Measurements from ENCODE around the gene HS3ST1.

The HS3ST1 gene

DNA sequence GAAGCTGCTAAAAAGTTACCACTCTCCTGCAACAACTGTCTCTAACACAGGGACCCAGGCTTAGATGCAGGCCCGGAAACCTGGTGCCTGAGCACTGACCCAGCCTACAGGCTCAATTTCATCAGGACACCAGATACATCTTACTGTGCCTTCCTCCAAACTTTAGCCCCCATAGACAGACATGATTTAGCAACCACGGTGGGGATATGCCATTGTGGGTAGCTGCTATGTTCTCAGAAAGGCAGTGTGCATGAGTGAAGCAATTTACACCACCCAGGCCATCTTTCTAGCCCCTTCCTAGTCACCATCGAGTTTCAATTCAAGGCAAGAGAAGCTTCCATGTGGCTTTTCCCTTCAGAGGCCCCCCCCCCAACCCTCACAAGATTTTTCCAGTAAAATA lies 2.7 kb downstream of the HS3ST1 start:
- Mint-ChIP-seq H3K4me3 (no peak overlapping the region), H3K4me1 (ENCODE audit: low read depth) (peaks cover 17% of the 10 kb centered on the region), H3K9me3 (no peaks in the 10 kb centered on the region), H3K27ac (no peak overlapping the region), H3K36me3 (ENCODE audit: low read depth) (no peaks in the 10 kb centered on the region), H3K27me3 (peaks cover 52% of the 10 kb centered on the region)
- DNase-seq: no peak

DNA sequence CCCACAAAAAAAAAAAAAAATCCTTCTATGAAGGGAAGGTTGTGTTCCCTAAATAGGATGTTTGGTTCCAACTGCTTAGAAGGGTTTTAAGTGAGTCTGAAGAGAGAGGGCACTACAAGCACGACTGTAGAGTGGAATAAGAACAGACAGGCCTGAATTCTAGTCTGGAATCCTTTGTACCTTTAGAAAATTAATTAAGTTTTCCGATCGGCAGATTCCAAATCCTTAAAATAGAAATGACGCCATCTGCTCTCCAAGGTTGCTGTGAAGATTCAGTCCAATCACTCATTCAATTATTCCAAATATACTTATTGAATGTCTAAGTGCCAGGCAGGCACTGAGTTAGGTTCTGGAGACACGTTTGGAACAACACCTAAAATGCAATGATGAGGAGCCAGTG lies 3.8 kb downstream of the HS3ST1 start:
- Mint-ChIP-seq H3K4me3 (no peak overlapping the region), H3K27me3 (peaks cover 40% of the 10 kb centered on the region), H3K4me1 (ENCODE audit: low read depth) (peaks cover 17% of the 10 kb centered on the region), H3K27ac (no peak overlapping the region), H3K9me3 (no peaks in the 10 kb centered on the region), H3K36me3 (ENCODE audit: low read depth) (no peaks in the 10 kb centered on the region)
- no peak for DNase-seq

DNA sequence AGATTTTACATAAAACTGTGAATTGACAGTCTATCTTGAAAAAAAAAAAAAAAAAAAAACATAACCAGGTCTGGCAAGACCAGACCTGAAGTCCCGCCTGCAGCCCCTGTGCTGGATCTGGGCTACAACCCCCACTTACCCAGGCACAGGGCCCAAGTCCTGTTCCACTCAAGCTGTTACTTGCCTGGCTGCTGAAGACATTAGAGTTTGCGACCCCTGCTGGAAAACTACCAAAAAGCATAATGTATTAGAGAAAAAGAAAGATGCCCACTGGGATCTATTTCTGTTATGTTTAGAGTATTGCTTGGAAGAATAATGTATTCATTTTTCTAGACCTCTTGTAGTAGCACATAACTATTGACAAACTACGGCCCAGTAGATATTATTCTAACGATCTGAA lies 4.7 kb downstream of the HS3ST1 start:
- no peaks in the 10 kb centered on the region for H3K9me3 Mint-ChIP-seq
- peaks cover 13% of the 10 kb centered on the region for H3K4me1 Mint-ChIP-seq (ENCODE audit: low read depth)
- H3K27me3 Mint-ChIP-seq: peaks cover 32% of the 10 kb centered on the region
- no peaks in the 10 kb centered on the region for H3K36me3 Mint-ChIP-seq (ENCODE audit: low read depth)
- H3K4me3 Mint-ChIP-seq: no peak overlapping the region
- DNase-seq: no peak
- no peak overlapping the region for H3K27ac Mint-ChIP-seq

GRCh38 chr4:11423465-11423864 lies 5.2 kb downstream of the HS3ST1 start:
- Mint-ChIP-seq H3K9me3 (no peaks in the 10 kb centered on the region), H3K27ac (no peak overlapping the region), H3K36me3 (ENCODE audit: low read depth) (no peaks in the 10 kb centered on the region), H3K4me1 (ENCODE audit: low read depth) (peaks cover 12% of the 10 kb centered on the region), H3K27me3 (peaks cover 28% of the 10 kb centered on the region), H3K4me3 (no peak overlapping the region)
- DNase-seq: no peak

- no peak for DNase-seq
- peaks cover 8% of the 10 kb centered on the region for H3K27me3 Mint-ChIP-seq
- no peak overlapping the region for H3K4me3 Mint-ChIP-seq
- no peaks in the 10 kb centered on the region for H3K9me3 Mint-ChIP-seq
- no peaks in the 10 kb centered on the region for H3K4me1 Mint-ChIP-seq (ENCODE audit: low read depth)
- no peaks in the 10 kb centered on the region for H3K36me3 Mint-ChIP-seq (ENCODE audit: low read depth)
- no peak overlapping the region for H3K27ac Mint-ChIP-seq
Observed at GRCh38 chr4:11421116-11421515, 7.6 kb downstream of the HS3ST1 start.

- Mint-ChIP-seq H3K27ac (no peak overlapping the region), H3K36me3 (ENCODE audit: low read depth) (no peaks in the 10 kb centered on the region), H3K9me3 (no peaks in the 10 kb centered on the region), H3K4me1 (ENCODE audit: low read depth) (no peaks in the 10 kb centered on the region), H3K4me3 (no peak overlapping the region), H3K27me3 (no peaks in the 10 kb centered on the region)
- DNase-seq: no peak
Observed at GRCh38 chr4:11420327-11420726, 8.4 kb downstream of the HS3ST1 start.

DNA sequence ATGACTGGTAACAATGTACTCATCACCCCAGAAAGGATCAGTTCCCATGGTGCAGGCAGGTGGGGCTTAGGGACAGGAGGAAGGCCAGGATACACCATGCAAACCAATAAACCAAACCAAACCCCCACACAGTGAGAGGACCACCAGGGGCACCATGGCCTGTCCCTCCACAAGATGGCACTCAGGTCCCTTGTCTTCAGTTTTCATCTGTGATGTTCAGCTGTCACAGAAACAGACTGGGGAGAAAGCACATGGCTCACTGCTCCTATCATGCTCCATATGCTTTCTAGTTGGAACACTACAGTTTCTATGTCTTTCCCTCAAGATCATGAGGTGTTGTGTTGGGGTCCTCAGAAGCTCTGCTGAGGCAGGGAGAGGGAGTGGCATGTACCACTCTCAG lies 10.1 kb downstream of the HS3ST1 start:
- Mint-ChIP-seq H3K9me3 (no peaks in the 10 kb centered on the region), H3K4me3 (no peak overlapping the region), H3K27ac (no peak overlapping the region), H3K4me1 (ENCODE audit: low read depth) (no peaks in the 10 kb centered on the region), H3K27me3 (no peaks in the 10 kb centered on the region), H3K36me3 (ENCODE audit: low read depth) (no peaks in the 10 kb centered on the region)
- peak; percentile 35 for DNase-seq

- Mint-ChIP-seq H3K27ac (no peak overlapping the region), H3K36me3 (ENCODE audit: low read depth) (no peaks in the 10 kb centered on the region), H3K9me3 (no peaks in the 10 kb centered on the region), H3K4me1 (ENCODE audit: low read depth) (no peaks in the 10 kb centered on the region), H3K4me3 (no peak overlapping the region), H3K27me3 (no peaks in the 10 kb centered on the region)
- DNase-seq: no peak
Observed at GRCh38 chr4:11416767-11417113, 12.0 kb downstream of the HS3ST1 start.

DNA sequence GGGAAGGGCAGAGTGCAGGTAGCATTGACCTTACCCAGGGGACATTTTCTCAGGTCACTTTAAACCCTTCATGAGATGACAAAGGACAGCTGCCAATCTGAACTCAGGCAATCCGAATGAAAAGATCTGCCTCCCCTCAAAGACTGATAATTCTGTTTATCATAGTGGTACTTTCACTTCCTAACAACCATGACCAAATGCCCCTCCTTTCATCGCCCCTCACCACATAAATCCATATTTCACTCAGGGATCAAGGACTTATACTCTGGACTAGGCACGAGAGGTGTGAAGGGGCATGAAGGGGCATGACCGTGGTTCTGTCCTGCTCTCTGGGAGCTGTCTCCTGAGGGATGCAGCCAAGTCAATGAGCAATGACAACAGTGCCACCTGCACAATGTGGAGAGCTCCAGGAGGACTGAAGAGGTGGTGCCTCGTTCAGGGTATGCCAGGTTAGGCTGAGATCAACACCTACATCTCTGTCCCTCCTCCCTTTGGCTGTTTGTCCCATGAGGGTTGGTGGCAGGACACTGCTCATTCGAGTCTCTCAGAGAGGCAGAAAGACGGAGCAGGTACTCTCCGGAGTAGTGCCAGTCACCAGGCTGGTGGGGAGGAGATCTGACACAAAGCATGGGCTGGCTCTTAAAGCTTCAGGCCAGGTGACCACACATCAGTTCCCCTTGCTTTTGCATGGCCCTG lies 12.5 kb downstream of the HS3ST1 start:
- no peak overlapping the region for H3K27ac Mint-ChIP-seq
- H3K4me1 Mint-ChIP-seq (ENCODE audit: low read depth): no peaks in the 10 kb centered on the region

DNA sequence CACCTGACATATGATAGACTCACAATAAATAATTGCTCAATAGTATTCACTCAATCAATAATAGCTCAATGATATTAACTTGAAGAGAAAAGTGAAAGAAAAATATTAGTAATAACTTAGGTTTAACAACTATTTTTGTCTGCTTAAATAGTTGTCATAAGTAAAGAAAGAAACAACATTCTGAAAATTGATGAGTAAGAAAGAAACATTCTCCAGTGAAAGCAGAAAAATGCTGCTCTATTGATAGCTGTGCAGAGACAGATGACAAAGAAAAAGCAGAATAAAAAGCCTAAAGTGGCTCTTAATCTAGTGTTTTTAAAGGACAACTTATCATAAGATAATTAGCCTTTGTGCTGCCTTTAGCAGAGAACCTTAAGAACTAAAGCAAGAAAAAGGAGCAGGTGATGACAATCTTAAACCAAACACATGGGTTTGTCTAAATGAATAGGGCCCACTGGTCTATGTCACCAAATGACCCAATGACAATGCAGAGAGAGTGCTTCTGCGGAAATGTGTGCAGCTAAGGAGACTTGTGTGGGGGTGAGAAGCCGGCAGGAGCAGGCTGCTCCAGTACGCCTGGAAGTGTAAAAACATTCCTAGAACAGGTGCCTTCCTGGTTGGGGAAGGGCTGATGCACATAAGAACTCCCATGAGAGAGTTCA lies 13.2 kb downstream of the HS3ST1 start:
- Mint-ChIP-seq H3K27me3 (no peaks in the 10 kb centered on the region), H3K4me1 (ENCODE audit: low read depth) (no peaks in the 10 kb centered on the region), H3K4me3 (no peak overlapping the region)

More for the DNA sequence above, 12.5 kb downstream of the HS3ST1 start:
- Mint-ChIP-seq H3K9me3 (no peaks in the 10 kb centered on the region), H3K36me3 (ENCODE audit: low read depth) (no peaks in the 10 kb centered on the region), H3K4me3 (no peak overlapping the region), H3K27me3 (no peaks in the 10 kb centered on the region)
- no peak for DNase-seq

DNA sequence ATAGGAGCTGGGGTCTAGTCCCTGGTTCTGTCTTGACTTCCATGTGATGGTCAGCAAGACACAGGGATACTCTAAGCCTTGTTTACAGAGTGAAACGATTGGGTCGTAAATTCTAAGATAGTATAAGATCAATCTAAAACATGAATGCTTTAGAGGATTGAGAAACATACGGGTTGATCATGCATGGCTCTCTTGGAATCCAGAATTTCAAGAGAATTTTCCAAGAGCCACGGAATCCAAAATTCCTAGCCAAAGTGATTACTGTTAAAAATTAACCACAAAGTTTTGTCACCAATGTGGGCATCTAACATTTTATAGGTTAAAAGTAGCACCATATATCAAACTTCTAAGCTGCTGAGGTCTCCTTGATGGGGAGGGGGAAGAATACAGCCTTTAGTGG lies 16.5 kb downstream of the HS3ST1 start:
- Mint-ChIP-seq H3K4me1 (ENCODE audit: low read depth) (no peaks in the 10 kb centered on the region), H3K36me3 (ENCODE audit: low read depth) (no peaks in the 10 kb centered on the region), H3K4me3 (no peak overlapping the region), H3K27me3 (no peaks in the 10 kb centered on the region), H3K27ac (no peak overlapping the region), H3K9me3 (no peaks in the 10 kb centered on the region)
- DNase-seq: no peak

More for the DNA sequence above, 13.2 kb downstream of the HS3ST1 start:
- H3K36me3 Mint-ChIP-seq (ENCODE audit: low read depth): no peaks in the 10 kb centered on the region
- H3K9me3 Mint-ChIP-seq: no peaks in the 10 kb centered on the region
- DNase-seq: no peak
- H3K27ac Mint-ChIP-seq: no peak overlapping the region

- Mint-ChIP-seq H3K4me1 (ENCODE audit: low read depth) (no peaks in the 10 kb centered on the region), H3K27me3 (no peaks in the 10 kb centered on the region), H3K4me3 (no peak overlapping the region), H3K9me3 (no peaks in the 10 kb centered on the region), H3K27ac (no peak overlapping the region), H3K36me3 (ENCODE audit: low read depth) (no peaks in the 10 kb centered on the region)
- no peak for DNase-seq
Observed at GRCh38 chr4:11409632-11410031, 19.1 kb downstream of the HS3ST1 start.

GRCh38 chr4:11408233-11408967 lies 20.3 kb downstream of the HS3ST1 start:
- Mint-ChIP-seq H3K27ac (no peak overlapping the region), H3K4me3 (no peak overlapping the region), H3K9me3 (no peaks in the 10 kb centered on the region), H3K27me3 (no peaks in the 10 kb centered on the region), H3K4me1 (ENCODE audit: low read depth) (no peaks in the 10 kb centered on the region), H3K36me3 (ENCODE audit: low read depth) (no peaks in the 10 kb centered on the region)
- DNase-seq: no peak

GRCh38 chr4:11407551-11407950 lies 21.1 kb downstream of the HS3ST1 start:
- no peaks in the 10 kb centered on the region for H3K27me3 Mint-ChIP-seq
- no peaks in the 10 kb centered on the region for H3K36me3 Mint-ChIP-seq (ENCODE audit: low read depth)
- no peak for DNase-seq
- no peak overlapping the region for H3K27ac Mint-ChIP-seq
- no peaks in the 10 kb centered on the region for H3K9me3 Mint-ChIP-seq
- no peak overlapping the region for H3K4me3 Mint-ChIP-seq
- no peaks in the 10 kb centered on the region for H3K4me1 Mint-ChIP-seq (ENCODE audit: low read depth)

- H3K27me3 Mint-ChIP-seq: no peaks in the 10 kb centered on the region
- no peaks in the 10 kb centered on the region for H3K36me3 Mint-ChIP-seq (ENCODE audit: low read depth)
- no peak for DNase-seq
- H3K4me3 Mint-ChIP-seq: no peak overlapping the region
- H3K9me3 Mint-ChIP-seq: no peaks in the 10 kb centered on the region
- no peak overlapping the region for H3K27ac Mint-ChIP-seq
- H3K4me1 Mint-ChIP-seq (ENCODE audit: low read depth): no peaks in the 10 kb centered on the region
Observed at GRCh38 chr4:11404431-11404830, 24.3 kb downstream of the HS3ST1 start.
